IMR-90 (cell line): ENCODE measurements around the gene YIPF3. TPM values are rescaled to one million over a fixed set of nuclear protein-coding genes. Genes with fewer than 3 reads are reported as not detected.

Experiments
- ATAC-seq: fragments of 200-7000 bp; cut with Tn5 transposase; 2 replicates; pipeline ENCODE4 v1.9.1; 2020; ENCODE audit warnings: low read depth, mild to moderate bottlenecking, moderate library complexity
- BruUV-seq: library from RNA; stranded (reverse); fragments of 400-500 nt; replicated peaks from 2 replicates; lab custom pipeline; 2021; lab: Mats Ljungman, UMichigan
- CTCF ChIA-PET: fragments of 300-600 bp; formaldehyde crosslinking; extraction: SDS; loops from one replicate; lab custom pipeline; 2021; ENCODE audit warnings: antibody characterized with exemption; lab: Yijun Ruan, JAX
- POLR2A ChIA-PET: fragments of 300-600 bp; sonication (Branson Sonifier 250); formaldehyde crosslinking; loops from one replicate; lab custom pipeline; 2022; ENCODE audit warnings: antibody characterized with exemption; ENCODE audit not compliant: unreplicated experiment; lab: Charles Lee
- DNase-seq: peaks from one replicate; pipeline ENCODE4 v3.0.0; 2013
- H2AFZ ChIP-seq: replicated peaks from 2 replicates; pipeline ENCODE3; 2013; ENCODE audit warnings: low read length, mild to moderate bottlenecking; ENCODE audit not compliant: poor library complexity
- H2AK5ac ChIP-seq: 2 replicates; pipeline ENCODE4 v1.6.1; 2013; ENCODE audit warnings: low read depth, low read length, inconsistent platforms
- H2AK9ac ChIP-seq: replicated peaks from 2 replicates; pipeline ENCODE3; 2013; ENCODE audit warnings: mild to moderate bottlenecking, low read depth, low read length, moderate library complexity; ENCODE audit not compliant: poor library complexity
- H2BK120ac ChIP-seq: 2 replicates; pipeline ENCODE4 v1.6.1; 2013; ENCODE audit warnings: low read depth, low read length, inconsistent platforms
- H2BK15ac ChIP-seq: 3 replicates; pipeline ENCODE4 v1.6.1; 2013; ENCODE audit warnings: low read depth, low read length, inconsistent platforms
- H2BK20ac ChIP-seq: 2 replicates; pipeline ENCODE4 v1.6.1; 2013; ENCODE audit warnings: low read depth, mild to moderate bottlenecking, inconsistent platforms, low read length, moderate library complexity
- H2BK5ac ChIP-seq: 2 replicates; pipeline ENCODE4 v1.6.1; 2013; ENCODE audit warnings: mild to moderate bottlenecking, low read depth, low read length, inconsistent platforms; ENCODE audit not compliant: poor library complexity, severe bottlenecking
- H3K14ac ChIP-seq: replicated peaks from 2 replicates; pipeline ENCODE4 v1.6.1; 2013; ENCODE audit warnings: low read depth, low read length, inconsistent platforms
- H3K18ac ChIP-seq: 2 replicates; pipeline ENCODE4 v1.6.1; 2013; ENCODE audit warnings: low read depth, low read length, control low read depth
- H3K23ac ChIP-seq: 2 replicates; pipeline ENCODE4 v1.6.1; 2013; ENCODE audit warnings: low read depth, low read length, inconsistent platforms
- H3K27ac ChIP-seq: 2 replicates; pipeline ENCODE4 v1.5.1; 2013; ENCODE audit warnings: mild to moderate bottlenecking, control low read depth, low read length; ENCODE audit not compliant: insufficient read depth
- H3K27me3 ChIP-seq: 2 replicates; pipeline ENCODE4 v1.6.1; 2013; ENCODE audit warnings: low read length; ENCODE audit not compliant: control insufficient read depth, insufficient read depth
- H3K36me3 ChIP-seq: 2 replicates; pipeline ENCODE4 v1.6.1; 2013; ENCODE audit warnings: low read length, mixed read lengths; ENCODE audit not compliant: control insufficient read depth, insufficient read depth
- H3K4ac ChIP-seq: 2 replicates; pipeline ENCODE4 v1.6.1; 2013; ENCODE audit warnings: low read depth, low read length, inconsistent platforms
- H3K4me1 ChIP-seq: 2 replicates; pipeline ENCODE4 v1.6.1; 2013; ENCODE audit warnings: low read length, mixed read lengths; ENCODE audit not compliant: control insufficient read depth, insufficient read depth
- H3K4me2 ChIP-seq: 2 replicates; pipeline ENCODE4 v1.6.1; 2013; ENCODE audit warnings: low read depth, mild to moderate bottlenecking, control low read depth, low read length, moderate library complexity
- H3K4me3 ChIP-seq: 2 replicates; pipeline ENCODE4 v1.5.1; 2013; ENCODE audit warnings: low read depth, mild to moderate bottlenecking, control low read depth, low read length, moderate library complexity; ENCODE audit not compliant: insufficient read depth
- H3K56ac ChIP-seq: 2 replicates; pipeline ENCODE4 v1.6.1; 2013; ENCODE audit warnings: low read length, inconsistent platforms; ENCODE audit not compliant: insufficient read depth; ENCODE audit errors: extremely low read depth
- H3K79me1 ChIP-seq, 2 experiments: 2 replicates each; pipeline ENCODE4 v1.6.1; 2013; ENCODE audit warnings: low read length in 2 of 2, inconsistent platforms in 1 of 2, low read depth in 1 of 2
- H3K9ac ChIP-seq: 2 replicates; pipeline ENCODE4 v1.6.1; 2013; ENCODE audit warnings: low read depth, low read length, control low read depth
- H3K9me1 ChIP-seq: 2 replicates; pipeline ENCODE4 v1.6.1; 2013; ENCODE audit warnings: low read length, inconsistent platforms; ENCODE audit not compliant: insufficient read depth
- H3K9me3 ChIP-seq: 2 replicates; pipeline ENCODE4 v1.6.1; 2013; ENCODE audit warnings: low read length; ENCODE audit not compliant: control insufficient read depth, insufficient read depth
- H4K20me1 ChIP-seq: 2 replicates; pipeline ENCODE4 v1.6.1; 2013; ENCODE audit warnings: low read length, inconsistent platforms; ENCODE audit not compliant: insufficient read depth
- H4K5ac ChIP-seq: 2 replicates; pipeline ENCODE4 v1.6.1; 2013; ENCODE audit warnings: mild to moderate bottlenecking, low read depth, low read length, control low read depth
- H4K8ac ChIP-seq, 2 experiments: 2 replicates each; pipeline ENCODE4 v1.6.1; 2013; ENCODE audit warnings: low read depth in 2 of 2, low read length in 2 of 2, control low read depth in 1 of 2, inconsistent platforms in 1 of 2
- H4K91ac ChIP-seq: 2 replicates; pipeline ENCODE4 v1.6.1; 2013; ENCODE audit warnings: low read depth, low read length, inconsistent platforms; ENCODE audit not compliant: insufficient read depth
- CEBPB ChIP-seq: IDR thresholded peaks from 2 replicates; pipeline ENCODE4 v1.6.1; 2012; ENCODE audit warnings: low read depth, low read length, improper control_type of control experiment
- CHD1 ChIP-seq: IDR thresholded peaks from 2 replicates; pipeline ENCODE4 v1.6.1; 2012; ENCODE audit warnings: low read depth, low read length, improper control_type of control experiment
- ELK1 ChIP-seq: fragments of 150-350 bp; IDR thresholded peaks from 2 replicates; pipeline ENCODE4 v1.6.1; 2016; ENCODE audit warnings: low read depth, mild to moderate bottlenecking, low read length, moderate library complexity, borderline replicate concordance
- FOS ChIP-seq: fragments of 150-350 bp; IDR thresholded peaks from 2 replicates; pipeline ENCODE4 v1.6.1; 2016; ENCODE audit warnings: low read depth, low read length
- MAFK ChIP-seq: IDR thresholded peaks from 2 replicates; pipeline ENCODE4 v1.6.1; 2012; ENCODE audit warnings: low read depth, low read length, improper control_type of control experiment
- MAZ ChIP-seq: IDR thresholded peaks from 2 replicates; pipeline ENCODE4 v1.6.1; 2012; ENCODE audit warnings: low read depth, mild to moderate bottlenecking, low read length, improper control_type of control experiment, moderate library complexity, borderline replicate concordance
- MXI1 ChIP-seq: IDR thresholded peaks from 2 replicates; pipeline ENCODE4 v1.6.1; 2012; ENCODE audit warnings: low read depth, mild to moderate bottlenecking, low read length, moderate library complexity, borderline replicate concordance
- POLR2A ChIP-seq: IDR thresholded peaks from 2 replicates; pipeline ENCODE4 v1.6.1; 2012; ENCODE audit warnings: mild to moderate bottlenecking, low read depth, low read length
- RAD21 ChIP-seq: IDR thresholded peaks from 2 replicates; pipeline ENCODE4 v1.6.1; 2012; ENCODE audit warnings: low read length, improper control_type of control experiment
- RCOR1 ChIP-seq: IDR thresholded peaks from 2 replicates; pipeline ENCODE4 v1.6.1; 2012; ENCODE audit warnings: mild to moderate bottlenecking, low read length, improper control_type of control experiment; ENCODE audit not compliant: insufficient replicate concordance
- RFX5 ChIP-seq: IDR thresholded peaks from 2 replicates; pipeline ENCODE4 v1.8.0; 2012; ENCODE audit warnings: low read depth, mild to moderate bottlenecking, low read length, moderate library complexity
- SMC3 ChIP-seq: fragments of 150-350 bp; IDR thresholded peaks from 2 replicates; pipeline ENCODE4 v1.6.1; 2016; ENCODE audit warnings: low read depth, mild to moderate bottlenecking, antibody characterized with exemption, low read length, moderate library complexity
- USF2 ChIP-seq: fragments of 150-350 bp; IDR thresholded peaks from 2 replicates; pipeline ENCODE4 v1.6.1; 2017; ENCODE audit warnings: mild to moderate bottlenecking, antibody characterized with exemption, low read length, low read depth
- WGBS, 2 experiments: methylation state at CpG; one replicate each; pipeline versions ENCODE4 v1.1.5 to v1.1.7; 2013; ENCODE audit warnings: missing lambda C conversion rate in 2 of 2; ENCODE audit not compliant: insufficient read length in 1 of 2; ENCODE audit errors: extremely low coverage in 2 of 2; 5-methylcytosine and 5-hydroxymethylcytosine counted together
- dilution Hi-C: fragments of 300-500 bp; cut with HindIII; formaldehyde crosslinking; loops from one replicate; pipeline ENCODE4 v1.14.3; 2018; ENCODE audit warnings: low sequenced_read_pairs; ENCODE audit not compliant: unreplicated experiment
- in situ Hi-C: fragments of 300-500 bp; cut with MboI; formaldehyde crosslinking; loops from 3 replicates; pipeline ENCODE4 v1.14.3; 2019; ENCODE audit warnings: low sequenced_read_pairs, inconsistent platforms, mixed read lengths
- intact Hi-C: fragments of 100-400 bp; cut with micrococcal nuclease; formaldehyde crosslinking; loops from 2 replicates; pipeline ENCODE4 v1.10.0; 2022
- polyA plus RNA-seq, 3 experiments: library from polyadenylated mRNA; depleted of rRNA; stranded (reverse); fragments of >200 nt; gene quantifications; 2 replicates each; pipeline ENCODE4 v1.2.3, GENCODE V29; 2012; ENCODE audit warnings: low replicate concordance in 1 of 3
- total RNA-seq: library from RNA; depleted of rRNA; stranded (reverse); fragments of >200 nt; gene quantifications from 2 replicates; pipeline ENCODE4 v1.2.3, GENCODE V29; 2012
- TF ChIP-seq, protein P1 (sequence below): conservative IDR thresholded peaks from 2 replicates; pipeline ENCODE4 v1.5.1; 2012; ENCODE audit warnings: mild to moderate bottlenecking, low read depth, low read length, improper control_type of control experiment

Gene YIPF3
- total and polyA plus RNA-seq, 2 of the 4 experiments (the other 2 are of a cell fraction): 114 to 193 TPM

DNA sequence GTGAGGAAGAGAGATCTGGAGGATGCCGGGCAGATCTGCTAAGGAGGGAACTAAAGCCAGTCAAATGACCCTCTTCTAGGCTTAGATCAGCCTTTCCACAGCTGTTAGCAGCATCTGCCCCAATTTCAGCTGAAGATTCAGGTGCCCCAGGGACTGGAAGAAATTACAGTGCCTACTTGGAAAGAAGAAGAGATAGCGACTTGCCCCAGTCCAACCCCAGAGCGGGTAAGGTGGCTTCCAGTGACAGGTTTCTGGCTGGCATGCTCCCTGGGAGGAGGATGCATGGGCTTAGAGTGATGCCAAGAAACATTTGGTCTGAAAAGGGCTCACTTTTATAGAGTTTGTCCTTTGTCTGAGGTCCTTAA is 38.7 kb downstream of the YIPF3 start:
- H4K8ac ChIP-seq: peak overlapping the region; percentile 92
- CTCF ChIA-PET: no interaction called here
- no peak overlapping the region for H2BK20ac ChIP-seq
- H4K20me1 ChIP-seq: peaks cover 6% of the 10 kb centered on the region; the same call in 1 of the 2 replicates
- peak overlapping the region; percentile 66 for H3K4me3 ChIP-seq
- peak overlapping the region; percentile 67 for H3K4ac ChIP-seq
- peak overlapping the region; percentile 26 for H4K91ac ChIP-seq
- H3K9me3 ChIP-seq: no peaks in the 10 kb centered on the region
- H3K4me1 ChIP-seq: peaks cover 7% of the 10 kb centered on the region
- no peak overlapping the region for H2BK5ac ChIP-seq
- DNase-seq (no peak), ATAC-seq (no peak)
- no TSS peak for BruUV-seq
- H3K9ac ChIP-seq: peak overlapping the region; percentile 83
- H2BK120ac ChIP-seq: no peak overlapping the region
- H3K14ac ChIP-seq: peak overlapping the region; percentile 82
- dilution Hi-C loops (no loop called here), intact Hi-C loops (no loop called here), in situ Hi-C loops (no loop called here)
- peaks cover 26% of the 10 kb centered on the region for H3K9me1 ChIP-seq
- H3K36me3 ChIP-seq: no peaks in the 10 kb centered on the region
- H3K18ac ChIP-seq: no peak overlapping the region
- no peak overlapping the region for H2BK15ac ChIP-seq
- no CpG with 5 or more reads among the region's 3 CpGs for WGBS, 2 experiments
- H3K56ac ChIP-seq: peak overlapping the region; percentile 74
- H3K23ac ChIP-seq: peak overlapping the region; percentile 54
- peak overlapping the region; percentile 84 for H3K4me2 ChIP-seq
- H2AK5ac ChIP-seq: peak overlapping the region; percentile 71
- TF ChIP-seq, protein P1, sequence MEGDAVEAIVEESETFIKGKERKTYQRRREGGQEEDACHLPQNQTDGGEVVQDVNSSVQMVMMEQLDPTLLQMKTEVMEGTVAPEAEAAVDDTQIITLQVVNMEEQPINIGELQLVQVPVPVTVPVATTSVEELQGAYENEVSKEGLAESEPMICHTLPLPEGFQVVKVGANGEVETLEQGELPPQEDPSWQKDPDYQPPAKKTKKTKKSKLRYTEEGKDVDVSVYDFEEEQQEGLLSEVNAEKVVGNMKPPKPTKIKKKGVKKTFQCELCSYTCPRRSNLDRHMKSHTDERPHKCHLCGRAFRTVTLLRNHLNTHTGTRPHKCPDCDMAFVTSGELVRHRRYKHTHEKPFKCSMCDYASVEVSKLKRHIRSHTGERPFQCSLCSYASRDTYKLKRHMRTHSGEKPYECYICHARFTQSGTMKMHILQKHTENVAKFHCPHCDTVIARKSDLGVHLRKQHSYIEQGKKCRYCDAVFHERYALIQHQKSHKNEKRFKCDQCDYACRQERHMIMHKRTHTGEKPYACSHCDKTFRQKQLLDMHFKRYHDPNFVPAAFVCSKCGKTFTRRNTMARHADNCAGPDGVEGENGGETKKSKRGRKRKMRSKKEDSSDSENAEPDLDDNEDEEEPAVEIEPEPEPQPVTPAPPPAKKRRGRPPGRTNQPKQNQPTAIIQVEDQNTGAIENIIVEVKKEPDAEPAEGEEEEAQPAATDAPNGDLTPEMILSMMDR: no peak
- TF ChIP-seq SMC3: no peak
- TF ChIP-seq FOS: no peak
- no peak for TF ChIP-seq MAFK
- no peak for TF ChIP-seq MXI1
- TF ChIP-seq USF2: no peak
- no peak for TF ChIP-seq RAD21
- TF ChIP-seq POLR2A: no peak
- no peak for TF ChIP-seq CEBPB
- TF ChIP-seq MAZ: no peak
- TF ChIP-seq CHD1: no peak
- TF ChIP-seq ELK1: no peak
- no peak for TF ChIP-seq RFX5
- TF ChIP-seq RCOR1: no peak
- peak overlapping the region; percentile 78 for H2AFZ ChIP-seq
- peaks cover 35 to 50% of the 10 kb centered on the region in 2 experiments for H3K79me1 ChIP-seq
- H3K27me3 ChIP-seq: no peaks in the 10 kb centered on the region
- H2AK9ac ChIP-seq: peak overlapping the region; percentile 88
- H3K27ac ChIP-seq: peak overlapping the region; percentile 83
- H4K5ac ChIP-seq: 0 out of 2 replicates have a peak overlapping the region, but pooled peaks have one; percentile 4
- POLR2A ChIA-PET: interaction anchor here (0.5 to 0.6 kb wide), 3 partner anchors 8 to 965 kb away, joined by 3 to 5 read pairs (median 3); no protein-coding TSS in a partner anchor
